Brain pericyte (primary cell): ENCODE measurements around the gene IPCEF1.

Source experiments
- DNase-seq: peaks from one replicate; pipeline ENCODE4 v3.0.0-alpha.2; 2012; ENCODE audit warnings: low read depth, low spot score

IPCEF1 gene

GRCh38 chr6:154356690-154357089 is at the start of gene IPCEF1:
TSS of gene IPCEF1 (minus strand) at chr6:154356803. CDS start at chr6:154265947, 90,856 bp downstream.
- no peak for DNase-seq

- DNase-seq: no peak
Observed at GRCh38 chr6:154406301-154406700, 49.7 kb upstream of the IPCEF1 start.

GRCh38 chr6:154404791-154405400 is 48.3 kb upstream of the IPCEF1 start:
- no peak for DNase-seq

GRCh38 chr6:154403788-154404187 is 47.2 kb upstream of the IPCEF1 start:
- peak; percentile 32 for DNase-seq

GRCh38 chr6:154402081-154402780 is 45.6 kb upstream of the IPCEF1 start:
- DNase-seq: no peak

- no peak for DNase-seq
Observed at GRCh38 chr6:154399097-154399496, 42.5 kb upstream of the IPCEF1 start.

- DNase-seq: no peak
Observed at GRCh38 chr6:154397491-154398195, 41.0 kb upstream of the IPCEF1 start.

- DNase-seq: no peak
Observed at GRCh38 chr6:154395878-154396277, 39.3 kb upstream of the IPCEF1 start.

GRCh38 chr6:154395316-154395715 is 38.7 kb upstream of the IPCEF1 start:
- DNase-seq: no peak

- no peak for DNase-seq
Observed at GRCh38 chr6:154394571-154394970, 38.0 kb upstream of the IPCEF1 start.

- no peak for DNase-seq
Observed at GRCh38 chr6:154390034-154390433, 33.4 kb upstream of the IPCEF1 start.

GRCh38 chr6:154388803-154389202 is 32.2 kb upstream of the IPCEF1 start:
- DNase-seq: no peak

- DNase-seq: peak; percentile 66
Observed at GRCh38 chr6:154386848-154387717, 30.5 kb upstream of the IPCEF1 start.

- no peak for DNase-seq
Observed at GRCh38 chr6:154384191-154384590, 27.6 kb upstream of the IPCEF1 start.

- no peak for DNase-seq
Observed at GRCh38 chr6:154383273-154383672, 26.7 kb upstream of the IPCEF1 start.

GRCh38 chr6:154382740-154383139 is 26.1 kb upstream of the IPCEF1 start:
- no peak for DNase-seq

GRCh38 chr6:154381548-154381947 is 24.9 kb upstream of the IPCEF1 start:
- DNase-seq: no peak

- no peak for DNase-seq
Observed at GRCh38 chr6:154380741-154381140, 24.1 kb upstream of the IPCEF1 start.

- no peak for DNase-seq
Observed at GRCh38 chr6:154379585-154379984, 23.0 kb upstream of the IPCEF1 start.

- no peak for DNase-seq
Observed at GRCh38 chr6:154378518-154378917, 21.9 kb upstream of the IPCEF1 start.

GRCh38 chr6:154377726-154378125 is 21.1 kb upstream of the IPCEF1 start:
- DNase-seq: no peak

GRCh38 chr6:154373971-154374370 is 17.4 kb upstream of the IPCEF1 start:
- DNase-seq: no peak
